AG04449 (cell line): ENCODE results near the gene LGI2.

Experiments
- CTCF ChIA-PET: fragments of 350-600 bp; formaldehyde crosslinking; extraction: SDS; loops from one replicate; lab custom pipeline; 2021; ENCODE audit warnings: antibody characterized with exemption; lab: Yijun Ruan, JAX
- POLR2A ChIA-PET: fragments of 400-600, 350-600 bp; formaldehyde crosslinking; extraction: SDS; loops from one replicate; lab custom pipeline; 2020; ENCODE audit warnings: antibody characterized with exemption, inconsistent platforms; lab: Yijun Ruan, JAX
- DNase-seq: peaks from one replicate; pipeline ENCODE4 v3.0.0-alpha.2; 2010; ENCODE audit warnings: low read depth, low spot score
- H3K4me3 ChIP-seq: 2 replicates; pipeline ENCODE4 v1.5.1; 2011; ENCODE audit warnings: low read depth, mild to moderate bottlenecking, control low read depth, low read length
- TF ChIP-seq, protein P1 (sequence below): IDR thresholded peaks from one replicate; pipeline ENCODE4 v1.5.1; 2011; ENCODE audit warnings: mild to moderate bottlenecking, moderate library complexity, low read length, control low read depth, inconsistent platforms; ENCODE audit not compliant: insufficient read depth; ENCODE audit errors: missing control alignments

The LGI2 gene

DNA sequence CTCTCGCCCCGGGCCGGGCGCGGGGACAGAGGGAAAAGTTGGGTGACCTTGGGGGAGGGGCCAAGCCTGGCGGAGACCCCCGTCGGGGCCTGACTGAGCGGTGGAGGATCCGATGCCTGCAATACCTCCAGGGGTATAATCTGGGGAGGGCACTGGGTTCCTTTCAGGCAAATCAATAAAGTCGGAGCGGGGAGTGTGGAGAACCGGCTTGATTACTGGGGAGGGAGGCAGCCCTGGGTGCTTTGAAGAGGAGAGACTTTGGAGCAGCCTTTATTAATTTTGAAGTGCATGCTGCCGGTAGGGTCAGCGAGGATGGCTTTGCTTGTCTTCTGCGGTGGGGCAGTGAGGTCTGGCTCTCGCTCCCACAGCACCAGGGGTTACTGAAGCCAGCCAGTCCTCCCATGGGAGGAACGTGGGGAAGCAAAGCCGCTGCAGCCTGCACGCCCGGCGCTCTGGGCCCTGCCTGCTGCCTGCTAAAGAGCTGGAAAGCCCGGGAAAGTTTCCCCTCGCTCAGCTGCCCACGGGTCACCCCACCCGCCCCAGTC lies 403 bp upstream of the LGI2 start:
- ChIA-PET POLR2A (no interaction called here), CTCF (interaction anchor here (1.1 kb wide), 1 partner anchor 50 kb away, joined by 3 read pairs; no protein-coding TSS in a partner anchor)
- peak overlapping the region; percentile 27 for H3K4me3 ChIP-seq
- TF ChIP-seq, protein P1, sequence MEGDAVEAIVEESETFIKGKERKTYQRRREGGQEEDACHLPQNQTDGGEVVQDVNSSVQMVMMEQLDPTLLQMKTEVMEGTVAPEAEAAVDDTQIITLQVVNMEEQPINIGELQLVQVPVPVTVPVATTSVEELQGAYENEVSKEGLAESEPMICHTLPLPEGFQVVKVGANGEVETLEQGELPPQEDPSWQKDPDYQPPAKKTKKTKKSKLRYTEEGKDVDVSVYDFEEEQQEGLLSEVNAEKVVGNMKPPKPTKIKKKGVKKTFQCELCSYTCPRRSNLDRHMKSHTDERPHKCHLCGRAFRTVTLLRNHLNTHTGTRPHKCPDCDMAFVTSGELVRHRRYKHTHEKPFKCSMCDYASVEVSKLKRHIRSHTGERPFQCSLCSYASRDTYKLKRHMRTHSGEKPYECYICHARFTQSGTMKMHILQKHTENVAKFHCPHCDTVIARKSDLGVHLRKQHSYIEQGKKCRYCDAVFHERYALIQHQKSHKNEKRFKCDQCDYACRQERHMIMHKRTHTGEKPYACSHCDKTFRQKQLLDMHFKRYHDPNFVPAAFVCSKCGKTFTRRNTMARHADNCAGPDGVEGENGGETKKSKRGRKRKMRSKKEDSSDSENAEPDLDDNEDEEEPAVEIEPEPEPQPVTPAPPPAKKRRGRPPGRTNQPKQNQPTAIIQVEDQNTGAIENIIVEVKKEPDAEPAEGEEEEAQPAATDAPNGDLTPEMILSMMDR, result no peak
- DNase-seq, result no peak

DNA sequence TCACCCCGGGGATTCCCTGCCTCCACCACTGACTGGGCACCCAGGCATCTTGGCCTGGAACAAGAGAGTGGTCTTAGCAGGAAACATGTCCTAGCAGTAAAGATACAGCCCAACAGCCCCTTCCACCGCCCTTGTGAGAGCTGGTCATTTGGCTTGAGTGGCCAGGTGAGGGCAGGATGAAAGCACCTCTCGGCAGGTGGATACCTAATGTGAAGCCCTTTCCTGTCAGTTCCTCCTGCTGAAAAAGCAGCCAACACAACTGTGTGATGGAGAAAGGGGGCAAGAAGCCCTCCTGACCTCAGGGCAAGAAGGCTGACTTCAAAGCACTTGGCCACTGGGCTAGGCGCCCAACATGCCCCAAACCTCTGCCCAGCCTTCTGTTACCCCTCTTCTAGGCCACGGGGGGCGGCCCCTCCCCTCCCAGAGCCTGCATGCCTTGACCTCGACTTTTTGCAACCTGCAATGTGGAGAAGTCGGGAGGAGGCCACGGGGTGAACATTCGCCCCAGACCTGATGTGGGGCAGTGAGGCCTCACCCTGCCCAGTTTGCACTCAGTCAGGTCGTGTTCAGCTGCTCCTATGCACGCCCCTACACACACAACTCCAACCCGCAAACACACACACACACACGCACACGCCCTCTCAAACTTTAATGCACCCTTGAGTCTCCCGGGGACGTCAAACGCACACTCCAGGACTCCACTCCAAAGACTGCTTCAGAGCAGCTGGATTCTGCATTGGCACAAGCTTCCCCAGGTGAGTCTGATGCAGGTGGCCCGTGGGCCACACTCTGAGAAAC lies 1.1 kb downstream of the LGI2 start:
- TF ChIP-seq, protein P1, result no peak
- DNase-seq, result no peak
- CTCF ChIA-PET, result no interaction called here
- no peak overlapping the region for H3K4me3 ChIP-seq
- POLR2A ChIA-PET, result no interaction called here

DNA sequence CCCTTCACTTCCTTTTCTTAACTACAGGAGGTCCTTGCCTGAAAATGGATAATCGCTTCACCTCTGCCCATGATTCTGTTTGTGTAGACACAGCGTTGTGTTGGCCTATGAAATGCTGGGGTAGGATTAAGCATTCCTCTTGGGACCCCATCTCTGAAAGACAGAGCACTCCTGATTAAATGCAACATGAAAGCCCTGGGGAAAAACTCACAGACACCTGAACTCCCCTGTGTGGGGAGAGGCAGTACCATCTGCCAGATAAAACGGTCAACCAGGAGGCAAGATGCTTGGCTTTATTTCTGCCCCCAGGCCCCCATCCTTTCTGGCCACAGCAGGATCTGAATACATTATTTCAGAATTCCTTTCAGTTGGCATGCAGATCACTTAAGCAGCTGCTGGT lies 1.9 kb downstream of the LGI2 start:
- DNase-seq, result no peak
- H3K4me3 ChIP-seq, result no peak overlapping the region
- CTCF ChIA-PET, result no interaction called here
- TF ChIP-seq, protein P1, result no peak
- POLR2A ChIA-PET, result no interaction called here

DNA sequence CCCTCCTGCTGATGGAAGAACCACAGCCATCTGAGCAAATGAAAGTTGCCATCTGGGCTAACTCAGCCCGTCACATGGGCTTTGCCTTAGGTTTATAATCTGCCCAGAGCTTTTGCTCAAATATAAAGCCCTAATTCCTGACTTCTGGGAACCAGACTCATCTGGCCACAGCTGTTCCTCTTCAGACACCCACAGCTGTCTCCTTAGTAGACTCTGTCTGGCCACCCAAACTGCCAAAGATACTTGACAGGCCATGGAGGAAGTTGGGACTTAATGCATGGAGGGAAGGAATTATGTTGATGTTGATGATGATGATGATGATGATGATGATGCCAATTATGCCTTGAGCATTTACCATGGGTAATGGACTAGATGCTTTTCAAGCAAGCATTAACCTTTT lies 8.0 kb downstream of the LGI2 start:
- no peak overlapping the region for H3K4me3 ChIP-seq
- no peak for DNase-seq
- ChIA-PET POLR2A (no interaction called here), CTCF (no interaction called here)
- TF ChIP-seq, protein P1, result no peak

DNA sequence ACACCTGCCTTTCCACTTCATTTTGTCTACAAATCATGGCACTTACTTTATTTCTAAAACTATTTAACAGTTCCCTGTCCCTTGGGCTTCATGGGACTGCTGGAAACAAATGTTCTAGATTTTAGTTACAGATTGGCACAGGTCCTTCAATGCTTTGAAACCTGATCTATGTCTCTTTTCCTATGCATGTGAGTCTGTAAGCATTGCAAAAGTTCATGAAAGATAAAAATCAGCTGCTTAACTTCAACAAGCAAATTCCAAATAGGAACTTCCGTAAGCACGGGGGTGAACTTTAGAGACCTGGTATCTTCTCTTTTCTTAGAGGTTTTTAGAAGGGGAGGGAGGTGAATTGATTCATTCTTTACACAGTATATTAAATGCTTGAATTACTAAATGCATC lies 9.5 kb downstream of the LGI2 start:
- CTCF ChIA-PET, result interaction anchor here (1.4 kb wide), 1 partner anchor 48 kb away, joined by 3 read pairs; no protein-coding TSS in a partner anchor
- TF ChIP-seq, protein P1, result no peak
- no peak for DNase-seq
- POLR2A ChIA-PET, result no interaction called here
- no peak overlapping the region for H3K4me3 ChIP-seq

DNA sequence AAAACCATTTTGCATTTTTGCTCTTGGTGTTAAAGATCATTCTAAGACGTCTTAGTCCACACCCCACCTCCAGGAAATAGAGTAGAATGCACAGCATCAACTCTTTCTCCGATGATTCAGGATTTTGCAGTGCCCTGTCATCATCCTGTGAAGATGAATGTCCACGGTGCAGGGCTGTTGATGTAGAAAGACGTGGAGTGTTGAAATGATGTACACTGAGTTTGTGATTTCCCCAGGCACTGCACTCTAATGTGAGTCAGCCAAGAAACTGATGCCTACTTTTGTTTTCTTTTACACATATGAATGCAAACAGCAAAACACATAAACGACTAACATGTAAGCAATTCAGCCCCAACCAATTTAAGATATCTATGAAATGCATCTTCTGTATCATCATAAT lies 10.5 kb downstream of the LGI2 start:
- TF ChIP-seq, protein P1, result no peak
- POLR2A ChIA-PET, result no interaction called here
- CTCF ChIA-PET, result interaction anchor here (1.4 kb wide), 1 partner anchor 49 kb away, joined by 3 read pairs; no protein-coding TSS in a partner anchor
- no peak overlapping the region for H3K4me3 ChIP-seq
- DNase-seq, result peak; percentile 24
